K562 (cell line): ENCODE measurements around the gene SLC7A10.

Experiments used
- ZNF197 ChIP-seq: fragments of 200-800 bp; sonication (Bioruptor generic); IDR thresholded peaks from 2 replicates; pipeline ENCODE4 v1.6.1; 2016; ENCODE audit warnings: low read depth, missing genetic modification characterization, missing compliant biosample characterization
- TF ChIP-seq, protein P1 (sequence below): fragments of 450-650 bp; IDR thresholded peaks from 2 replicates; pipeline ENCODE4 v1.6.1; 2016

DNA sequence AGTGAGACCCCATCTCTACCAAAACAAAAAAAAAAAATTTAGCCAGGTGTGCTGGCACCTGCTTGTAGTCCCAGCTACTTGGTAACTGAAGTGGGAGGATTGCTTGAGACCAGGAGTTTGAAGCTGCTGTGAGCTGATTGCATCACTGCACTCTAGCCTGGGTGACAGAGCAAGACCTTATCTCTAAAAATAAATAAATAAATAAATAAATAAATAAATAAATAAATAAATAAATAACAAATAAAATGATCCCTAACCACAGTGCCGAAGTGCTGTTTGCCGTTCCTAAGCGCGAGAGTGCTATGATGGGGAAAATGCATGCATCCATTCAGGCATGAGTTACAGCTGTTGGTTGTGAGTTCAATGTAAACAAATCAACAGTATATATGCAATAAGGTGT is 66.5 kb downstream of the SLC7A10 start:
- TF ChIP-seq, protein P1, sequence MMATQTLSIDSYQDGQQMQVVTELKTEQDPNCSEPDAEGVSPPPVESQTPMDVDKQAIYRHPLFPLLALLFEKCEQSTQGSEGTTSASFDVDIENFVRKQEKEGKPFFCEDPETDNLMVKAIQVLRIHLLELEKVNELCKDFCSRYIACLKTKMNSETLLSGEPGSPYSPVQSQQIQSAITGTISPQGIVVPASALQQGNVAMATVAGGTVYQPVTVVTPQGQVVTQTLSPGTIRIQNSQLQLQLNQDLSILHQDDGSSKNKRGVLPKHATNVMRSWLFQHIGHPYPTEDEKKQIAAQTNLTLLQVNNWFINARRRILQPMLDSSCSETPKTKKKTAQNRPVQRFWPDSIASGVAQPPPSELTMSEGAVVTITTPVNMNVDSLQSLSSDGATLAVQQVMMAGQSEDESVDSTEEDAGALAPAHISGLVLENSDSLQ, result no peak
- no peak for TF ChIP-seq ZNF197 (CRISPR knock-in tag)
